ENCODE data around the gene ZNF580. TPM values are rescaled to one million over a fixed set of nuclear protein-coding genes. Genes with fewer than 3 reads are reported as not detected.

The ZNF580 gene
- total and polyA plus RNA-seq, 7 experiments from 2014 or later: 14.6 to 109 (median 48.0) TPM

DNA sequence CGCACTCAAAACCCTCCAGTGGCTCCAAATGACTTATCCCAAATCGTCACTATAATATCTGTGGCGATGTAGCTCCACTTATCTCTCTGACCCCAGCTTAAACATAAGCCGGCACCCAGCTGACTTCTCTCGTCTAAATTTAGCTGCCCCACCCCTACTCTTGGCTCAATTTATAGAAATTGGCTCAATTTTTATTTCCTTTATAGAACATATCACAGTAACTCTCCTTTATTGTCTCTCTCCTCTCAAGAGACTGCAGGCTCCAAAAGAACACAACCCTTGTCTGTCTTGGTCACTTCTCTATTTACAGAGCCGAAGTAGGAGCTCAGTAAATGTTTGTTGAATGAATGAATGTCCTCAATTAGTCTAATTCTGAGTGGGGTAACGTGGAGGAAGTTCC is 17.2 kb upstream of the ZNF580 start:
- DNase-seq (no peak), ATAC-seq (no peak)
- POLR2A ChIA-PET: interaction anchor here (0.7 to 6.9 kb wide), 11 partner anchors 13 to 239 kb away, joined by 3 to 98 read pairs (median 7); partner anchors contain the start of genes FIZ1, TMEM238, U2AF2 and ZNF524
- intact Hi-C loops (cut with micrococcal nuclease): loop anchor here (10.0 kb wide), 2 partner anchors 459 to 1159 kb away; partner anchors contain the start of genes DNAAF3 (in 1 of the 2) and LENG9 (in 1 of the 2)
- Mint-ChIP-seq H3K27me3 (peaks cover 0 to 14% (median 0%) of the 10 kb centered on the region in 5 donors), H3K9me3 (peaks cover 0 to 2% (median 0%) of the 10 kb centered on the region in 11 donors), H3K4me1 (peaks cover 28 to 66% (median 60%) of the 10 kb centered on the region in 7 donors), H3K4me3 (peak overlapping the region in 8 of 10 donors; percentile 78 to 96 (median 92)), H3K27ac (peak overlapping the region; percentile 89 to 99 (median 98)), H3K36me3 (peaks cover 0 to 10% (median 5%) of the 10 kb centered on the region in 5 donors)
- peaks cover 27 to 46% of the 10 kb centered on the region in 2 donors for H3K4me1 ChIP-seq (ENCODE audit: control insufficient read depth in 2 of 2, insufficient read depth in 2 of 2, low read length in 2 of 2)
- CTCF ChIA-PET: interaction anchor here (1.3 to 3.0 kb wide), 4 partner anchors 9 to 156 kb away, joined by 3 to 8 read pairs (median 8); partner anchors contain the start of gene ZNF865
- H3K9me3 ChIP-seq (ENCODE audit: control insufficient read depth in 2 of 3, low read length in 3 of 3): no peaks in the 10 kb centered on the region
- H3K27me3 ChIP-seq (ENCODE audit: control insufficient read depth in 2 of 2, insufficient read depth in 2 of 2, low read length in 2 of 2): no peaks in the 10 kb centered on the region
- peaks cover 0 to 7% (median 0%) of the 10 kb centered on the region in 3 experiments for H3K36me3 ChIP-seq (ENCODE audit: control insufficient read depth in 2 of 3, insufficient read depth in 3 of 3, low read length in 3 of 3)
- H3K27ac ChIP-seq (ENCODE audit: low read depth, low read length): peak overlapping the region; percentile 100
- no peak overlapping the region for H3K4me3 ChIP-seq (ENCODE audit: low read length)

DNA sequence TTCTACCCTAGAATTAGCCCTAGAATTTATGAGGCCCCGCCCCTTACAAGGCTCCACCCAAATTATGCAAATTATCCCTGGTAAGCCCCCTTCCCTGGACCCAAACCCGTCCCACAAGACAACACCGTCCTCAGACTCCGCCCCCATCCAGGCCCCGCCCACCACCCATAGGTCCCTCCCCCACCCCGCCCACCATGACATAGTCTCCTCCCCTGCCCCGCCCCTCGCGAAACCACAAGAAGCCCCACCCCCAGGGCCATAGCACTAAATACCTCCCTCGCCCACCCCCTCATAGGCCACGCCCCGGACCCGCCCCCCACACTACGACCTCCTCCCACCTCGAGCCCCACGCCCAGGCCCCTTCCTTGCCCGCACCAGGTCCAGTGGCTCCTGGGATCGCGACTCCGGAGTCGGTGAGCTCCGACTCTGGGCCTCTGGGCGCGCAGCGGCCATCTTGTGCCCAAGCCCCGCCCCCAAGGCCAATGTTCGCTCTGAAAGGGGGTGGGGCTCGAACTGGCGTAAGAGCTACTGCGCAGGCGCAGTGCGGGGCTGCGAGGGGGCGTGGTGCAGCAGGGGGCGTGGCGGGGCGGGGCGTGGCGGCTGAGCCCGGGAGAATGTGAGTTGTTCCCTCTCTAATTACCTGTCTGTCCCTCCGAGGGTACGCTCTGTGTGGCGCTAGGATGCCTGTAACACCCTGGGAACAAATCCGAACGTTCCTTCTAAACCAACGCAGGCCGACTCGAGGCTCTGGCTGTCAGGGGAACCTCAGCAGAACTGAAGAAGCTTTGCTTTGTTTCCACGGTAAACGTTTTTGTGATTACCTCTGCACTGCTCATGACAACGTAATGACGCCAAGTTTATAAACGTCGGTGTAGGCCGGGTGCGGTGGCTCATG is 16.4 kb upstream of the ZNF580 start, which contains the start of gene ZNF784:
Gene ZNF784, minus strand, starts transcription at position 458 of the 895 bp plus-strand sequence. Its CDS starts 5 bp downstream, at position 453.
- peak within 1 kb of the TSS; percentile 76 for H3K4me3 ChIP-seq (ENCODE audit: low read length)
- Mint-ChIP-seq H3K9me3 (peaks cover 0 to 2% (median 0%) of the 10 kb centered on the region in 11 donors), H3K27ac (peak within 1 kb of the TSS; percentile 89 to 99 (median 98)), H3K36me3 (peaks cover 0 to 10% (median 5%) of the 10 kb centered on the region in 5 donors), H3K27me3 (peaks cover 0 to 18% (median 0%) of the 10 kb centered on the region in 5 donors), H3K4me3 (peak within 1 kb of the TSS; percentile 78 to 96 (median 90)), H3K4me1 (peaks cover 26 to 65% (median 58%) of the 10 kb centered on the region in 7 donors)
- H3K9me3 ChIP-seq (ENCODE audit: control insufficient read depth in 2 of 3, low read length in 3 of 3): no peaks in the 10 kb centered on the region
- peak within 1 kb of the TSS; percentile 100 for H3K27ac ChIP-seq (ENCODE audit: low read depth, low read length)
- DNase-seq (peak; percentile 89 to 99 (median 95)), ATAC-seq (peak; percentile 90)
- POLR2A ChIA-PET: interaction anchor here (0.6 to 6.9 kb wide), 23 partner anchors 12 to 365 kb away, joined by 3 to 98 read pairs (median 4); partner anchors contain the start of genes FIZ1, ISOC2, KMT5C and PPP6R1
- H3K4me1 ChIP-seq (ENCODE audit: control insufficient read depth in 2 of 2, insufficient read depth in 2 of 2, low read length in 2 of 2): peaks cover 27 to 46% of the 10 kb centered on the region in 2 donors
- CTCF ChIA-PET: interaction anchor here (0.6 to 3.0 kb wide), 7 partner anchors 8 to 157 kb away, joined by 3 to 10 read pairs (median 4); partner anchors contain the start of genes FIZ1, NAT14 and ZNF865
- intact Hi-C loops (cut with micrococcal nuclease): loop anchor here (1.0 to 10.0 kb wide), 16 partner anchors 8 to 1160 kb away; partner anchors contain the start of genes FIZ1 (in 2 of the 2), ZNF628 (in 2 of the 2), ZNF865 (in 2 of the 2) and DNAAF3 (in 1 of the 2)
- no peaks in the 10 kb centered on the region for H3K27me3 ChIP-seq (ENCODE audit: control insufficient read depth in 2 of 2, insufficient read depth in 2 of 2, low read length in 2 of 2)
- peaks cover 0 to 7% (median 0%) of the 10 kb centered on the region in 3 experiments for H3K36me3 ChIP-seq (ENCODE audit: control insufficient read depth in 2 of 3, insufficient read depth in 3 of 3, low read length in 3 of 3)

DNA sequence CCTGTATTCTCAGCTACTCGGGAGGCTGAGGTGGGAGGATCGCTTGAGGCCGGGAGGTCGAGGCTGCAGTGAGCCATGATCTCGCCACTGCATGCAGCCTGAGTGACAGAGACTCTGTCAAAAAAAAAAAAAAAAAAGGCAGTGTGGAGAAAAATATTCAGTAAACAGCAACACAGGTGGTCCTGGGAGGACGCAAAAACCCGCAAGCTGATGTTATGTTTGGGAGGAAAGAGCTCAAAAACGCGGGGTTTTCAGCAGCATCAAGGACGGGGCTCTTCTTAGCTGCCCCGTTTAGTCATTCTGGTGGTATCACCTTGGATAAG is 15.8 kb upstream of the ZNF580 start:
- POLR2A ChIA-PET: interaction anchor here (0.6 to 6.9 kb wide), 19 partner anchors 11 to 366 kb away, joined by 3 to 98 read pairs (median 5); partner anchors contain the start of genes FIZ1, ISOC2, KMT5C and PPP6R1
- Mint-ChIP-seq H3K9me3 (peaks cover 0 to 2% (median 0%) of the 10 kb centered on the region in 11 donors), H3K36me3 (peaks cover 0 to 10% (median 5%) of the 10 kb centered on the region in 5 donors), H3K4me3 (peak overlapping the region; percentile 78 to 96 (median 90)), H3K4me1 (peaks cover 26 to 59% (median 52%) of the 10 kb centered on the region in 7 donors), H3K27ac (peak overlapping the region; percentile 89 to 99 (median 98)), H3K27me3 (peaks cover 0 to 20% (median 0%) of the 10 kb centered on the region in 5 donors)
- H3K36me3 ChIP-seq (ENCODE audit: control insufficient read depth in 2 of 3, insufficient read depth in 3 of 3, low read length in 3 of 3): peaks cover 0 to 7% (median 0%) of the 10 kb centered on the region in 3 experiments
- DNase-seq (no peak), ATAC-seq (no peak)
- peaks cover 27 to 46% of the 10 kb centered on the region in 2 donors for H3K4me1 ChIP-seq (ENCODE audit: control insufficient read depth in 2 of 2, insufficient read depth in 2 of 2, low read length in 2 of 2)
- peak overlapping the region; percentile 100 for H3K27ac ChIP-seq (ENCODE audit: low read depth, low read length)
- H3K9me3 ChIP-seq (ENCODE audit: control insufficient read depth in 2 of 3, low read length in 3 of 3): no peaks in the 10 kb centered on the region
- H3K4me3 ChIP-seq (ENCODE audit: low read length): peak overlapping the region; percentile 76
- intact Hi-C loops (cut with micrococcal nuclease): loop anchor here (2.0 to 10.0 kb wide), 6 partner anchors 30 to 1160 kb away; partner anchors contain the start of genes DNAAF3 (in 1 of the 2), LENG9 (in 1 of the 2), U2AF2 (in 1 of the 2) and ZNF579 (in 1 of the 2)
- no peaks in the 10 kb centered on the region for H3K27me3 ChIP-seq (ENCODE audit: control insufficient read depth in 2 of 2, insufficient read depth in 2 of 2, low read length in 2 of 2)
- CTCF ChIA-PET: interaction anchor here (0.6 to 3.0 kb wide), 9 partner anchors 8 to 202 kb away, joined by 3 to 10 read pairs (median 4); partner anchors contain the start of genes FIZ1, NAT14 and ZNF865

DNA sequence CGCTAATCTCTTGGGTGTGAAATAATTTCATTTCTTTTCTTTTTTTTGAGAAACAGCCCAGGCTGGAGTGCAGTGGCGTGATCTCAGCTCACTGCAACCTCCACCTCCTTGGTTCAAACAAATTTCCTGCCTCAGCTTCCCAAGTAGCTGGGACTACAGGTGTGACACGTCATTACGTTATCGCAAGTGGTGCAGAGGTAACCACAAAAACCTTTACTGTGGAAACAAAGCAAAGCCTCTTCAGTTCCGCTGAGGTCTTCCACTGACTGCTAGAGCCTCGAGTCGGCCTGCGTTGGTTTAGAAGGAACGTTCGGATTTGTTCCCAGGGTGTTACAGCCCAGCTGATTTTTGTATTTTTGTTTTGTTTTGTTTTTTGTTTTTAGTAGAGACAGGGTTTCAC is 14.5 kb upstream of the ZNF580 start:
- Histone ChIP-seq H3K36me3 (ENCODE audit: control insufficient read depth in 2 of 3, insufficient read depth in 3 of 3, low read length in 3 of 3) (peaks cover 0 to 2% (median 0%) of the 10 kb centered on the region in 3 experiments), H3K27ac (ENCODE audit: low read depth, low read length) (peak overlapping the region; percentile 69), H3K4me3 (ENCODE audit: low read length) (no peak overlapping the region), H3K9me3 (ENCODE audit: control insufficient read depth in 2 of 3, low read length in 3 of 3) (no peaks in the 10 kb centered on the region), H3K27me3 (ENCODE audit: control insufficient read depth in 2 of 2, insufficient read depth in 2 of 2, low read length in 2 of 2) (no peaks in the 10 kb centered on the region), H3K4me1 (ENCODE audit: control insufficient read depth in 2 of 2, insufficient read depth in 2 of 2, low read length in 2 of 2) (peaks cover 27 to 34% of the 10 kb centered on the region in 2 donors)
- H3K4me3 Mint-ChIP-seq: peak overlapping the region; percentile 76 to 89 (median 82)
- ATAC-seq (peak; percentile 54), DNase-seq (peak in 8 of 9 donors; percentile 57 to 89 (median 87))
- peaks cover 0 to 2% (median 0%) of the 10 kb centered on the region in 11 donors for H3K9me3 Mint-ChIP-seq
- peaks cover 27 to 46% (median 39%) of the 10 kb centered on the region in 7 donors for H3K4me1 Mint-ChIP-seq
- no peaks in the 10 kb centered on the region for H3K36me3 Mint-ChIP-seq
- ChIA-PET POLR2A (interaction anchor here (0.6 to 6.9 kb wide), 15 partner anchors 10 to 491 kb away, joined by 3 to 98 read pairs (median 5); partner anchors contain the start of genes FIZ1, NAT14, PPP6R1 and U2AF2), CTCF (interaction anchor here (0.6 to 2.9 kb wide), 18 partner anchors 11 to 707 kb away, joined by 3 to 14 read pairs (median 4); partner anchors contain the start of genes FIZ1, ZNF524 and ZNF865)
- H3K27ac Mint-ChIP-seq: peak overlapping the region; percentile 77 to 99 (median 95)
- peaks cover 0 to 20% (median 0%) of the 10 kb centered on the region in 5 donors for H3K27me3 Mint-ChIP-seq
- intact Hi-C loops (cut with micrococcal nuclease): loop anchor here (1.0 to 10.0 kb wide), 3 partner anchors 109 to 1162 kb away; partner anchors contain the start of genes DNAAF3 (in 1 of the 2) and LENG9 (in 1 of the 2)

DNA sequence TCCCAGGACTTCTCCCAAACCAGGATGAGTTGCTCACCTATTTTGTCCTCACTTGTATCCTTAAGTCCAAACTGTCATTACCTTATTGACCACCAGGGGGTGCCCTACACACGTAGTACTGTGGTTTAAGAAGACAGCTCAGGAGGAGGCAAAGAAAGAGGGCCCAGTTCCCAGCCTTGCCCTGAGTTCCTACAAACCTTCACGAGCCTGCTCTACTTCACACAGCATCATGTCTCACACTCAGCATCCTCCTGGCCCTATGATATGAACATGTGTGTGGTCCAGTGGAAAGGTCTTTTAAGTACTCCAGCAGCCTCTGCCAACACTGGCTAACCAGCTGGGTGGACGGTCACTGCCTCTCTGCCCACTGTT is 8.4 kb upstream of the ZNF580 start:
- intact Hi-C loops (cut with micrococcal nuclease): loop anchor here (1.0 to 10.0 kb wide), 8 partner anchors 8 to 435 kb away; partner anchors contain the start of genes RPL28 (in 1 of the 2), TMEM238 (in 1 of the 2), UBE2S (in 1 of the 2) and ZNF784 (in 1 of the 2)

More for the DNA sequence above, 8.4 kb upstream of the ZNF580 start:
- Mint-ChIP-seq H3K27me3 (peaks cover 0 to 12% (median 0%) of the 10 kb centered on the region in 5 donors), H3K27ac (peak overlapping the region; percentile 17 to 95 (median 71)), H3K9me3 (peaks cover 0 to 12% (median 0%) of the 10 kb centered on the region in 11 donors), H3K36me3 (peaks cover 5 to 15% (median 5%) of the 10 kb centered on the region in 5 donors), H3K4me1 (peaks cover 39 to 54% (median 46%) of the 10 kb centered on the region in 7 donors), H3K4me3 (peak overlapping the region; percentile 2 to 82 (median 34))
- POLR2A ChIA-PET: interaction anchor here (0.5 to 9.5 kb wide), 11 partner anchors 7 to 369 kb away, joined by 3 to 154 read pairs (median 5); partner anchors contain the start of genes CCDC106, FIZ1, ISOC2 and U2AF2
- Histone ChIP-seq H3K27ac (ENCODE audit: low read depth, low read length) (peak overlapping the region; percentile 16), H3K27me3 (ENCODE audit: control insufficient read depth in 2 of 2, insufficient read depth in 2 of 2, low read length in 2 of 2) (no peaks in the 10 kb centered on the region), H3K4me1 (ENCODE audit: control insufficient read depth in 2 of 2, insufficient read depth in 2 of 2, low read length in 2 of 2) (peaks cover 23 to 28% of the 10 kb centered on the region in 2 donors), H3K36me3 (ENCODE audit: control insufficient read depth in 2 of 3, insufficient read depth in 3 of 3, low read length in 3 of 3) (peaks cover 0 to 6% (median 0%) of the 10 kb centered on the region in 3 experiments), H3K4me3 (ENCODE audit: low read length) (no peak overlapping the region), H3K9me3 (ENCODE audit: control insufficient read depth in 2 of 3, low read length in 3 of 3) (no peaks in the 10 kb centered on the region)
- DNase-seq (peak in 8 of 9 donors; percentile 81 to 93 (median 88)), ATAC-seq (peak; percentile 76)
- CTCF ChIA-PET: interaction anchor here (0.6 to 6.0 kb wide), 26 partner anchors 9 to 493 kb away, joined by 3 to 74 read pairs (median 6); partner anchors contain the start of genes U2AF2, ZNF784 and ZNF865

All from naive thymus-derived CD4-positive, alpha-beta T cell (primary cell).